Upper lobe of left lung (tissue), 6 donors: ENCODE measurements around the gene DCAF6. TPM values are rescaled to one million over a fixed set of nuclear protein-coding genes. Genes with fewer than 3 reads are reported as not detected.
A peak's percentile ranks its signal among the peaks of the same experiment; 100 is the strongest.

ENCODE experiments used
- ATAC-seq, 2 donors: fragments of 200-7000 bp; cut with Tn5 transposase; one replicate each; pipeline ENCODE4 v1.9.1; 2022; ENCODE audit warnings: mild to moderate bottlenecking in 2 of 2, moderate library complexity in 2 of 2; ENCODE audit not compliant: low FRiP score in 2 of 2
- DNase-seq, 2 donors: peaks; one replicate each; pipeline ENCODE4 v3.0.0-alpha.2; 2019 to 2020
- H3K27ac ChIP-seq, 4 donors: fragments of 200-600 bp; sonication (generic); one replicate each; pipeline ENCODE4 v1.5.1; 2016 to 2019
- H3K27me3 ChIP-seq, 4 donors: fragments of 200-600 bp; sonication (generic); one replicate each; pipeline ENCODE4 v1.5.1; 2017 to 2019
- H3K36me3 ChIP-seq, 4 donors: fragments of 200-600 bp; sonication (generic); one replicate each; pipeline ENCODE4 v1.5.1; 2016 to 2019
- H3K4me1 ChIP-seq, 4 donors: fragments of 200-600 bp; sonication (generic); one replicate each; pipeline ENCODE4 v1.5.1; 2018 to 2019
- H3K4me3 ChIP-seq, 4 donors: fragments of 200-600 bp; sonication (generic); one replicate each; pipeline ENCODE4 v1.5.1; 2017 to 2019; ENCODE audit warnings: mild to moderate bottlenecking in 2 of 4, moderate library complexity in 1 of 4
- H3K9me3 ChIP-seq, 4 donors: fragments of 200-600 bp; sonication (generic); one replicate each; pipeline ENCODE4 v1.5.1; 2018 to 2019
- EP300 ChIP-seq, 4 donors: sonication (generic); formaldehyde crosslinking; IDR thresholded peaks; one replicate each; pipeline ENCODE4 v1.5.1; 2017; ENCODE audit warnings: antibody characterized with exemption in 4 of 4, control low read depth in 2 of 4
- POLR2A ChIP-seq, 4 donors: fragments of 450-650 bp; IDR thresholded peaks; one replicate each; pipeline ENCODE4 v1.5.1; 2016 to 2017; ENCODE audit warnings: antibody characterized with exemption in 4 of 4, mild to moderate bottlenecking in 2 of 4
- POLR2AphosphoS5 ChIP-seq, 2 donors: sonication (generic); formaldehyde crosslinking; IDR thresholded peaks; one replicate each; pipeline ENCODE4 v1.5.1; 2017; ENCODE audit warnings: antibody characterized with exemption in 2 of 2
- WGBS, 2 donors: methylation state at CpG; one replicate each; pipeline ENCODE4 v1.1.5; 2017 to 2018; 5-methylcytosine and 5-hydroxymethylcytosine counted together
- total RNA-seq, 6 donors: library from RNA; depleted of rRNA in 4 of 6; stranded (reverse); fragments of >200 nt in 4 of 6; gene quantifications; one replicate each; pipeline versions ENCODE4 v1.1.0 to v1.2.1, GENCODE V29; 2016 to 2021
- TF ChIP-seq, protein P1 (sequence below), 6 experiments: fragments of 450-650 bp in 4 of 6; fragments of 200-600 bp in 2 of 6; sonication (generic) in 2 of 6; IDR thresholded peaks; one replicate each; pipeline ENCODE4 v1.5.1; 2016 to 2019; ENCODE audit warnings: antibody characterized with exemption in 6 of 6
- donor health status: DM: no; HTN: no; CAD: no; lungs with moderate emphysema.
- donor health status: DM: no; HTN: yes; CAD: no; lungs with severe emphysema.

The DCAF6 gene
- total RNA-seq, 6 donors from 2014 or later = 37.5 to 110 (median 55.5) TPM

DNA sequence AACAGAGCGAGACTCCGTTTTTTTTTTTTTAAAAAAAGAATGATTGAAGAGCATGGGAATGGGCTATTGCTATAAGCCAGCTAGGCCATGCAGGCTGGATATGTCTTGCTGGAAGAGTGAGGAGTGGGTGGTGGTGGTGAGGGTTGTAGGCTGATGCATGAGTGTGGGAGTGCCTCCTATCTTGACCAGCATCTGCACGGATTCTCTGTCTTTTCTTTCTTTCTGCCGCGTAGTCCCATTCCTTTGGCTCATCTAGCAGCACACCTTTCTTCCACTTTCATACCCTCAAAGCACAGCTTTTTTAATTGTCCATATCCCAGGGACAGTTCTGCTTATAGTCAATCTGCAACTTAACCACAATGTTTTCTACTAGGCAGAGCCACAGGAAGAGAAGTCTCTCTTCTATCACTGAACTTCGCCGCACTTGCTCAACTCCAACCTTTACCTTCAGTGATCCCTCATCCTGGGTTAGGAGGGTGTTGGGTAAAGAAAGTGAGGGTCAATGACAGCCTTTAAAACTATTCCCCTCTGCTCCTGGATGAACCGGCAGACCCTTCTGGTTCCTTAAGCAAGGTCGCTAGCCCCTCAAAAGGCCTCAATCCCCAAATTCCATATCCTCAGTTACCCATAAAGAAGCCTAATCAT is 37.8 kb upstream of the DCAF6 start:
- TF ChIP-seq POLR2AphosphoS5 (IDR thresholded peaks at IDR 0.05) (no peak), EP300 (IDR thresholded peaks at IDR 0.05) (no peak), POLR2A (IDR thresholded peaks at IDR 0.05) (no peak)
- TF ChIP-seq, protein P1, sequence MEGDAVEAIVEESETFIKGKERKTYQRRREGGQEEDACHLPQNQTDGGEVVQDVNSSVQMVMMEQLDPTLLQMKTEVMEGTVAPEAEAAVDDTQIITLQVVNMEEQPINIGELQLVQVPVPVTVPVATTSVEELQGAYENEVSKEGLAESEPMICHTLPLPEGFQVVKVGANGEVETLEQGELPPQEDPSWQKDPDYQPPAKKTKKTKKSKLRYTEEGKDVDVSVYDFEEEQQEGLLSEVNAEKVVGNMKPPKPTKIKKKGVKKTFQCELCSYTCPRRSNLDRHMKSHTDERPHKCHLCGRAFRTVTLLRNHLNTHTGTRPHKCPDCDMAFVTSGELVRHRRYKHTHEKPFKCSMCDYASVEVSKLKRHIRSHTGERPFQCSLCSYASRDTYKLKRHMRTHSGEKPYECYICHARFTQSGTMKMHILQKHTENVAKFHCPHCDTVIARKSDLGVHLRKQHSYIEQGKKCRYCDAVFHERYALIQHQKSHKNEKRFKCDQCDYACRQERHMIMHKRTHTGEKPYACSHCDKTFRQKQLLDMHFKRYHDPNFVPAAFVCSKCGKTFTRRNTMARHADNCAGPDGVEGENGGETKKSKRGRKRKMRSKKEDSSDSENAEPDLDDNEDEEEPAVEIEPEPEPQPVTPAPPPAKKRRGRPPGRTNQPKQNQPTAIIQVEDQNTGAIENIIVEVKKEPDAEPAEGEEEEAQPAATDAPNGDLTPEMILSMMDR (IDR thresholded peaks at IDR 0.05) = no peak
- DNase-seq (no peak), ATAC-seq (no peak)
- WGBS, 2 donors = 95% methylated on average over 9 of the region's 9 CpGs
- H3K4me1 ChIP-seq = no peaks in the 10 kb centered on the region
- H3K27me3 ChIP-seq = no peaks in the 10 kb centered on the region
- H3K4me3 ChIP-seq = no peak overlapping the region
- no peaks in the 10 kb centered on the region for H3K9me3 ChIP-seq
- H3K27ac ChIP-seq = no peak overlapping the region
- no peaks in the 10 kb centered on the region for H3K36me3 ChIP-seq

DNA sequence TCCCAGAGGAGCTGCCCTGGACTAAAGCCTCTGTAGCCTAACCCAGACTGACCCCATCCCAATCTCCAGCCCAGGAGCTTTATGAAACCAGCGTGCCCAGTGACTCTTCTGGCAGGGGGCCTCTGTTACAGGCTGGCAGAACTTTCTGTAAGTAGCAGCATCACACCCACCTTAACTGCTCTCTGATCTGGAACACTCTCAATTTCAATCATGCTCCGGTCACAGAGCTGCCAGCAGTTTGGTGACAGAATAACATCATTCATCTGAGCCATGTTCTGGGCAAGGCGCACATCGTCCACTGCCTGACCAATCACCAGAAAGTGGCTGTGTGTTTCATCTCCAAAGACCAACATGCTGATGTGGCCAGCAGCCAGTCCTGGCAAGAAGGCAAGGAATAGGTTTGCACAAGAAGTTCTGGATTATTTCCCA is 37.2 kb upstream of the DCAF6 start:
- H3K27ac ChIP-seq = no peak overlapping the region
- no peaks in the 10 kb centered on the region for H3K27me3 ChIP-seq
- H3K9me3 ChIP-seq = no peaks in the 10 kb centered on the region
- H3K36me3 ChIP-seq = no peaks in the 10 kb centered on the region
- WGBS, 2 donors = 65 to 73% methylated on average over 4 of the region's 4 CpGs
- no peaks in the 10 kb centered on the region for H3K4me1 ChIP-seq
- no peak for TF ChIP-seq POLR2A (IDR thresholded peaks at IDR 0.05)
- TF ChIP-seq, protein P1 (IDR thresholded peaks at IDR 0.05) = no peak
- no peak for TF ChIP-seq EP300 (IDR thresholded peaks at IDR 0.05)
- ATAC-seq (no peak), DNase-seq (no peak)
- H3K4me3 ChIP-seq = no peak overlapping the region

DNA sequence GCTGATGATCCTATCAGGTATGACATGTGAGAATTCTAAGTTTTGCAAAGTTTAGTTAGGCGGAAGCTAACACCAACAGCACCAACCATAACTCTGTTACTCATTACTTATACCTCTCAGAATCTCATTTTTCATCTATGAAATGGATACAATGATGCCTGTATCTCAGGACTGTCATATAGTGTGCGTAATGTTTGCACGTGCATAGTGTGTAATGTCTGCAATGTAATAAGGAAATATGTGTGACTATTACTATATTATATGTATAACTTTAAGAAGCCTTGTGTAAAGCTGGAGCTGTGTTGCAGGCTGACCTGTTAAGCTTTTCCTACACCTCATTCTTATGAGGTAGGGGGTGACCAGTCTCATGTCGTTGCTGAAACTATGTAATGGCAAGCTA is 35.6 kb upstream of the DCAF6 start:
- DNase-seq = no peak
- Histone ChIP-seq H3K27me3 (no peaks in the 10 kb centered on the region), H3K4me1 (peaks cover 0 to 13% (median 0%) of the 10 kb centered on the region in 4 donors), H3K4me3 (no peak overlapping the region), H3K27ac (no peak overlapping the region), H3K9me3 (no peaks in the 10 kb centered on the region), H3K36me3 (no peaks in the 10 kb centered on the region)
- 95 to 97% methylated on average over 4 of the region's 4 CpGs for WGBS, 2 donors
- no peak for ATAC-seq
- no peak for TF ChIP-seq POLR2A (IDR thresholded peaks at IDR 0.05)
- no peak for TF ChIP-seq EP300 (IDR thresholded peaks at IDR 0.05)
- no peak for TF ChIP-seq POLR2AphosphoS5 (IDR thresholded peaks at IDR 0.05)
- TF ChIP-seq, protein P1 (IDR thresholded peaks at IDR 0.05) = no peak

DNA sequence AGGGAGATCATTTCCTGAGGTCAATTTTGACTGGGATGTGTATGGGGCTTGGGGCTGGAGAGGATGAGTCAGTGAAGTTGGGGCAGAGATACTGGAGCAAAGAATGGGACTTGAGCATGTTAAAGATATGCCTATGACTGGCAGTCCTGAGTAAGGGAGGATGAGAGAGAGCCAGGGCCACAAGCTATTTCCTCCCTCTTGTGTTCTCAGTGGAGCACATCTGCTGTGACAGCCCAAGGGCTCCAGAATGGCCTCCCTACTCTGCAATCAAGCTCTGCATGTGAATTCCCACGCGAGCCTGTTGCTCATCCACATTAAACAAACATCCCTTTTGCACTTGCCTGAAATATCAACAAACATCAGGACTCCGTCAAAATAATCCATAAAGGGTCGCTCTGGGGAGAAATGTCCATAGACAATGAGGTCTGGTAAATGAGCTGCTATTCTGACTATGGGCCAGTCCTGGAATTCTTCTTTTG is 31.8 kb upstream of the DCAF6 start:
- no peak for ATAC-seq
- H3K27ac ChIP-seq = peak overlapping the region in 2 of 4 donors; percentile 26 to 55
- H3K4me3 ChIP-seq = no peak overlapping the region
- H3K27me3 ChIP-seq = no peaks in the 10 kb centered on the region
- no peaks in the 10 kb centered on the region for H3K36me3 ChIP-seq
- H3K9me3 ChIP-seq = peaks cover 0 to 1% (median 0%) of the 10 kb centered on the region in 4 donors
- DNase-seq = no peak
- H3K4me1 ChIP-seq = peaks cover 0 to 13% (median 0%) of the 10 kb centered on the region in 4 donors
- WGBS, 2 donors = 37 to 72% methylated on average over 4 of the region's 4 CpGs
- TF ChIP-seq, protein P1 (IDR thresholded peaks at IDR 0.05) = no peak
- TF ChIP-seq POLR2AphosphoS5 (IDR thresholded peaks at IDR 0.05) (no peak), POLR2A (IDR thresholded peaks at IDR 0.05) (no peak), EP300 (IDR thresholded peaks at IDR 0.05) (no peak)

DNA sequence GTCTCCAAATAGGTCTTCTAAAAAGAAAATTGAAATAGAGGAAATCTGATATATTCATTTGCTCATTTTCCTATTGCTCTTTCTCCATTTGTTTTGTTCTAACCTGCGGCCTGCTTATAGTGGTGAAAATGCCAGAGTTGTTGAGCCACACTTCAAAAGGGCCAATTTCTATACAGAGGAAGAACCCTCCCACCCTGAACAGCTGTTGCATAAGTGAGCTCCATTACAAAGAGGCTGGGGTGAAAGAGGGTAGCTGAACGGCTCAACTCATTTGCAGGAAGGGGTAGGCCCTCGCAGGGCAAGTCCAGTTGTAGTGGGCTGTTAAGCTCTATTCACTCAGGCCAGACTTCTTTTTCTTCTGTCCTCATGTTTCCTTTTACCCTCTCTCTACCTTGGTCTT is 31.3 kb upstream of the DCAF6 start:
- 44 to 63% methylated on average over 3 of the region's 3 CpGs for WGBS, 2 donors
- H3K36me3 ChIP-seq = no peaks in the 10 kb centered on the region
- DNase-seq (no peak), ATAC-seq (peak; percentile 46 to 71)
- H3K9me3 ChIP-seq = peaks cover 0 to 5% (median 2%) of the 10 kb centered on the region in 4 donors
- no peaks in the 10 kb centered on the region for H3K27me3 ChIP-seq
- H3K4me1 ChIP-seq = peaks cover 0 to 13% (median 0%) of the 10 kb centered on the region in 4 donors
- H3K27ac ChIP-seq = peak overlapping the region in 2 of 4 donors; percentile 26 to 55
- TF ChIP-seq EP300 (IDR thresholded peaks at IDR 0.05) (no peak), POLR2A (IDR thresholded peaks at IDR 0.05) (no peak), POLR2AphosphoS5 (IDR thresholded peaks at IDR 0.05) (no peak)
- TF ChIP-seq, protein P1 (IDR thresholded peaks at IDR 0.05) = no peak
- no peak overlapping the region for H3K4me3 ChIP-seq
